Parathyroid adenoma (tissue), 2 donors: ENCODE data around the gene KIAA1586.
"Not testable (repeated sequence)": the region's sequence is repeated elsewhere in the genome, so short reads cannot be mapped to it uniquely, and the experiment has no call there.

Experiments used
- H2AFZ ChIP-seq: fragments of 300-600 bp; sonication (generic); one replicate; pipeline ENCODE4 v1.7.0; 2017; ENCODE audit warnings: antibody characterized with exemption, mild to moderate bottlenecking
- H3K27ac ChIP-seq: fragments of 300-600 bp; sonication (generic); one replicate; pipeline ENCODE4 v1.7.0; 2017
- H3K27me3 ChIP-seq: fragments of 300-600 bp; sonication (generic); one replicate; pipeline ENCODE4 v1.7.0; 2017; ENCODE audit warnings: low read length; ENCODE audit not compliant: control insufficient read depth, insufficient read depth
- H3K36me3 ChIP-seq: fragments of 300-600 bp; sonication (generic); one replicate; pipeline ENCODE4 v1.7.0; 2017; ENCODE audit warnings: low read length; ENCODE audit not compliant: control insufficient read depth, insufficient read depth
- H3K4me1 ChIP-seq: fragments of 300-600 bp; sonication (generic); one replicate; pipeline ENCODE4 v1.7.0; 2017; ENCODE audit warnings: control low read depth
- H3K4me2 ChIP-seq: fragments of 300-600 bp; sonication (generic); one replicate; pipeline ENCODE4 v1.7.0; 2017; ENCODE audit warnings: low read length
- H3K4me3 ChIP-seq: fragments of 300-600 bp; sonication (generic); one replicate; pipeline ENCODE4 v1.7.0; 2017; ENCODE audit warnings: low read depth, low read length
- H3K79me2 ChIP-seq: fragments of 300-600 bp; sonication (generic); one replicate; pipeline ENCODE4 v1.7.0; 2017; ENCODE audit warnings: control low read depth
- H3K9ac ChIP-seq: fragments of 300-600 bp; sonication (generic); one replicate; pipeline ENCODE4 v1.7.0; 2017; ENCODE audit warnings: mild to moderate bottlenecking
- H3K9me3 ChIP-seq: fragments of 300-600 bp; sonication (generic); one replicate; pipeline ENCODE4 v1.7.0; 2017; ENCODE audit warnings: low read length; ENCODE audit not compliant: control insufficient read depth
- CTCF ChIP-seq: fragments of 300-600 bp; sonication (generic); IDR thresholded peaks from one replicate; pipeline ENCODE4 v1.7.0; 2017; ENCODE audit warnings: antibody characterized with exemption, mild to moderate bottlenecking
- donor health status: primary hyperparathyroidism.

KIAA1586 gene

DNA sequence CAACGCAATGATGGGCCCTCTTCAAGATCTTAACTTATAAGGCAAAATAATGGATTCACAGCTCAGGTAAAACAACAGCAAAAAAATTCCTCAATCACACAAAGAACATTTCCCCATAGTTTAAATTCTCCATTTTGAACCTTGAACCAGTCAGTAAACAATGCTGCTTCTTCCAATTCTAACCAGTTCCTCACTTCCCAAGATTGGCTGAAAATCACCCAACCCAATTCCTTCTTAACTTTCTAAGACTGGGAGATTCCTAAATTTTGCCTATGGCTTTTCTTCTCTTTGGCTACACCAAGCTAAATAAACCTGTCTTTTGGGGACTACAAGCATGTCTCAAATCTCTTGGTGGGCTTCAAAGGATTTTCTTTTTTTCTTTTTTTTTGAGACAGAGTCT lies 40.4 kb downstream of the KIAA1586 start:
- Histone ChIP-seq H3K9me3 (no peaks in the 10 kb centered on the region), H3K79me2 (peaks cover 5% of the 10 kb centered on the region), H3K4me1 (peaks cover 10% of the 10 kb centered on the region), H3K4me2 (no peak overlapping the region), H3K27me3 (no peaks in the 10 kb centered on the region), H3K4me3 (no peak overlapping the region), H2AFZ (no peak overlapping the region), H3K27ac (no peak overlapping the region), H3K36me3 (no peaks in the 10 kb centered on the region), H3K9ac (no peak overlapping the region)
- TF ChIP-seq CTCF = no peak

GRCh38 chr6:57087916-57088315 lies 41.4 kb downstream of the KIAA1586 start:
- no peak for TF ChIP-seq CTCF

GRCh38 chr6:57089265-57089664 lies 42.8 kb downstream of the KIAA1586 start:
- no peak for TF ChIP-seq CTCF
- Histone ChIP-seq H3K9ac (no peak overlapping the region), H2AFZ (peak overlapping the region; percentile 96), H3K4me2 (peak overlapping the region; percentile 70), H3K9me3 (no peaks in the 10 kb centered on the region), H3K36me3 (no peaks in the 10 kb centered on the region), H3K27me3 (no peaks in the 10 kb centered on the region), H3K4me1 (peaks cover 22% of the 10 kb centered on the region), H3K27ac (peak overlapping the region; percentile 78), H3K4me3 (peak overlapping the region; percentile 56), H3K79me2 (peaks cover 18% of the 10 kb centered on the region)

More at GRCh38 chr6:57087916-57088315, 41.4 kb downstream of the KIAA1586 start:
- Histone ChIP-seq H2AFZ (no peak overlapping the region), H3K27ac (no peak overlapping the region), H3K9me3 (no peaks in the 10 kb centered on the region), H3K4me3 (no peak overlapping the region), H3K36me3 (no peaks in the 10 kb centered on the region), H3K4me2 (no peak overlapping the region), H3K27me3 (no peaks in the 10 kb centered on the region), H3K9ac (no peak overlapping the region), H3K79me2 (peaks cover 9% of the 10 kb centered on the region), H3K4me1 (peaks cover 14% of the 10 kb centered on the region)

GRCh38 chr6:57089687-57090457 lies 43.4 kb downstream of the KIAA1586 start, which contains the start of gene ZNF451:
Gene ZNF451 (plus strand): TSS chr6:57090188. CDS start chr6:57090254, 66 bp downstream.
- Histone ChIP-seq H3K79me2 (peaks cover 21% of the 10 kb centered on the region), H3K9me3 (no peaks in the 10 kb centered on the region), H3K27ac (peak within 1 kb of the TSS; percentile 78), H3K4me3 (peak within 1 kb of the TSS; percentile 56), H3K4me2 (peak within 1 kb of the TSS; percentile 70), H3K27me3 (no peaks in the 10 kb centered on the region), H2AFZ (peak within 1 kb of the TSS; percentile 96), H3K36me3 (no peaks in the 10 kb centered on the region), H3K4me1 (peaks cover 22% of the 10 kb centered on the region), H3K9ac (peak within 1 kb of the TSS; percentile 29)
- TF ChIP-seq CTCF = no peak

GRCh38 chr6:57090458-57091067 lies 44.1 kb downstream of the KIAA1586 start:
- H3K27me3 ChIP-seq, H3K4me2 ChIP-seq, H3K9ac ChIP-seq, H3K4me3 ChIP-seq, H2AFZ ChIP-seq, H3K36me3 ChIP-seq, H3K9me3 ChIP-seq, H3K27ac ChIP-seq: not testable (repeated sequence)
- peaks cover 22% of the 10 kb centered on the region for H3K4me1 ChIP-seq
- peaks cover 26% of the 10 kb centered on the region for H3K79me2 ChIP-seq

- not testable (repeated sequence) for H3K36me3 ChIP-seq, H3K9me3 ChIP-seq, H3K27me3 ChIP-seq, H3K4me2 ChIP-seq, H2AFZ ChIP-seq, H3K4me3 ChIP-seq, H3K9ac ChIP-seq, H3K27ac ChIP-seq
- Histone ChIP-seq H3K79me2 (peaks cover 31% of the 10 kb centered on the region), H3K4me1 (peaks cover 22% of the 10 kb centered on the region)
Observed at GRCh38 chr6:57091375-57091774, 44.9 kb downstream of the KIAA1586 start.
